SK-N-SH treated with all-trans-retinoic acid at 6 μM for 48 hours (cell line): ENCODE results near the gene ZNF76.

Experiments used
- ATAC-seq: fragments of 200-7000 bp; cut with Tn5 transposase; 3 replicates; pipeline ENCODE4 v1.9.1; 2020; ENCODE audit warnings: mild to moderate bottlenecking, moderate library complexity
- ARNTL ChIP-seq: fragments of 450-650 bp; formaldehyde crosslinking; IDR thresholded peaks from 2 replicates; pipeline ENCODE4 v1.5.0; 2020; ENCODE audit warnings: low read depth, mild to moderate bottlenecking, moderate library complexity, borderline replicate concordance
- CREB5 ChIP-seq: fragments of 250-450 bp; sonication (Bioruptor Pico); IDR thresholded peaks from 2 replicates; pipeline ENCODE4 v1.5.1; 2020; ENCODE audit warnings: low read depth, mild to moderate bottlenecking, moderate library complexity
- CSDC2 ChIP-seq: fragments of 250-450 bp; sonication (Bioruptor Pico); IDR thresholded peaks from 2 replicates; pipeline ENCODE4 v1.5.0; 2020; ENCODE audit warnings: mild to moderate bottlenecking, moderate library complexity
- ISL1 ChIP-seq: fragments of 250-450 bp; sonication (Bioruptor Pico); IDR thresholded peaks from 2 replicates; pipeline ENCODE4 v2.1.2; 2022; ENCODE audit warnings: mild to moderate bottlenecking, moderate library complexity
- OSR1 ChIP-seq: fragments of 250-450 bp; sonication (Bioruptor Pico); IDR thresholded peaks from 2 replicates; pipeline ENCODE4 v1.8.0; 2022; ENCODE audit warnings: moderate library complexity, mild to moderate bottlenecking, inconsistent platforms
- POU6F1 ChIP-seq: fragments of 250-450 bp; sonication (Bioruptor Pico); IDR thresholded peaks from 2 replicates; pipeline ENCODE4 v1.8.0; 2021; ENCODE audit warnings: low read depth, mild to moderate bottlenecking, moderate library complexity, borderline replicate concordance
- RARB ChIP-seq: fragments of 250-450 bp; sonication (Bioruptor Pico); IDR thresholded peaks from 2 replicates; pipeline ENCODE4 v1.8.0; 2021; ENCODE audit warnings: mild to moderate bottlenecking, moderate library complexity
- SNAI2 ChIP-seq: fragments of 250-450 bp; sonication (Bioruptor Pico); IDR thresholded peaks from 2 replicates; pipeline ENCODE4 v1.5.0; 2020; ENCODE audit warnings: mild to moderate bottlenecking, moderate library complexity
- TCF4 ChIP-seq: fragments of 250-450 bp; sonication (Bioruptor Pico); IDR thresholded peaks from 2 replicates; pipeline ENCODE4 v1.8.0; 2021; ENCODE audit warnings: mild to moderate bottlenecking, moderate library complexity, borderline replicate concordance
- TSHZ2 ChIP-seq: fragments of 250-450 bp; sonication (Bioruptor Pico); IDR thresholded peaks from 2 replicates; pipeline ENCODE4 v1.5.0; 2020; ENCODE audit warnings: mild to moderate bottlenecking, moderate library complexity
- ZC3H10 ChIP-seq: fragments of 250-450 bp; sonication (Bioruptor Pico); IDR thresholded peaks from 2 replicates; pipeline ENCODE4 v1.5.1; 2021; ENCODE audit warnings: mild to moderate bottlenecking, moderate library complexity
- ZFP3 ChIP-seq: fragments of 250-450 bp; sonication (Bioruptor Pico); IDR thresholded peaks from 2 replicates; pipeline ENCODE4 v1.5.0; 2020; ENCODE audit warnings: mild to moderate bottlenecking, moderate library complexity
- ZFP30 ChIP-seq: fragments of 450-650 bp; formaldehyde crosslinking; IDR thresholded peaks from 2 replicates; pipeline ENCODE4 v1.5.0; 2022; ENCODE audit warnings: mild to moderate bottlenecking, moderate library complexity
- ZNF70 ChIP-seq: fragments of 450-650 bp; formaldehyde crosslinking; IDR thresholded peaks from 2 replicates; pipeline ENCODE4 v1.5.0; 2020; ENCODE audit warnings: mild to moderate bottlenecking, moderate library complexity
- ZNF8 ChIP-seq: fragments of 450-650 bp; formaldehyde crosslinking; IDR thresholded peaks from 2 replicates; pipeline ENCODE4 v1.5.0; 2020; ENCODE audit warnings: mild to moderate bottlenecking, moderate library complexity
- TF ChIP-seq, protein P1 (sequence below): fragments of 250-450 bp; sonication (Bioruptor Pico); IDR thresholded peaks from 2 replicates; pipeline ENCODE4 v1.8.0; 2020; ENCODE audit warnings: mild to moderate bottlenecking, moderate library complexity, borderline replicate concordance
- TF ChIP-seq, protein P2 (sequence below): fragments of 250-450 bp; sonication (Bioruptor Pico); IDR thresholded peaks from 2 replicates; pipeline ENCODE4 v1.5.1; 2021; ENCODE audit warnings: mild to moderate bottlenecking, moderate library complexity

The ZNF76 gene

GRCh38 chr6:35291491-35291890 lies 32.0 kb downstream of the ZNF76 start (continued):
- TF ChIP-seq, protein P1, sequence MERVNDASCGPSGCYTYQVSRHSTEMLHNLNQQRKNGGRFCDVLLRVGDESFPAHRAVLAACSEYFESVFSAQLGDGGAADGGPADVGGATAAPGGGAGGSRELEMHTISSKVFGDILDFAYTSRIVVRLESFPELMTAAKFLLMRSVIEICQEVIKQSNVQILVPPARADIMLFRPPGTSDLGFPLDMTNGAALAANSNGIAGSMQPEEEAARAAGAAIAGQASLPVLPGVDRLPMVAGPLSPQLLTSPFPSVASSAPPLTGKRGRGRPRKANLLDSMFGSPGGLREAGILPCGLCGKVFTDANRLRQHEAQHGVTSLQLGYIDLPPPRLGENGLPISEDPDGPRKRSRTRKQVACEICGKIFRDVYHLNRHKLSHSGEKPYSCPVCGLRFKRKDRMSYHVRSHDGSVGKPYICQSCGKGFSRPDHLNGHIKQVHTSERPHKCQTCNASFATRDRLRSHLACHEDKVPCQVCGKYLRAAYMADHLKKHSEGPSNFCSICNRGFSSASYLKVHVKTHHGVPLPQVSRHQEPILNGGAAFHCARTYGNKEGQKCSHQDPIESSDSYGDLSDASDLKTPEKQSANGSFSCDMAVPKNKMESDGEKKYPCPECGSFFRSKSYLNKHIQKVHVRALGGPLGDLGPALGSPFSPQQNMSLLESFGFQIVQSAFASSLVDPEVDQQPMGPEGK (CRISPR knock-in tag), result no peak
- TF ChIP-seq ARNTL (CRISPR knock-in tag) (no peak), SNAI2 (CRISPR knock-in tag) (no peak), POU6F1 (CRISPR knock-in tag) (no peak), TCF4 (CRISPR knock-in tag) (no peak), ZFP30 (CRISPR knock-in tag) (no peak)
- TF ChIP-seq, protein P2, sequence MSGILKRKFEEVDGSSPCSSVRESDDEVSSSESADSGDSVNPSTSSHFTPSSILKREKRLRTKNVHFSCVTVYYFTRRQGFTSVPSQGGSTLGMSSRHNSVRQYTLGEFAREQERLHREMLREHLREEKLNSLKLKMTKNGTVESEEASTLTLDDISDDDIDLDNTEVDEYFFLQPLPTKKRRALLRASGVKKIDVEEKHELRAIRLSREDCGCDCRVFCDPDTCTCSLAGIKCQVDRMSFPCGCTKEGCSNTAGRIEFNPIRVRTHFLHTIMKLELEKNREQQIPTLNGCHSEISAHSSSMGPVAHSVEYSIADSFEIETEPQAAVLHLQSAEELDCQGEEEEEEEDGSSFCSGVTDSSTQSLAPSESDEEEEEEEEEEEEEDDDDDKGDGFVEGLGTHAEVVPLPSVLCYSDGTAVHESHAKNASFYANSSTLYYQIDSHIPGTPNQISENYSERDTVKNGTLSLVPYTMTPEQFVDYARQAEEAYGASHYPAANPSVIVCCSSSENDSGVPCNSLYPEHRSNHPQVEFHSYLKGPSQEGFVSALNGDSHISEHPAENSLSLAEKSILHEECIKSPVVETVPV (CRISPR knock-in tag), result no peak

- no peak for TF ChIP-seq ZNF70 (CRISPR knock-in tag)
- TF ChIP-seq TSHZ2 (CRISPR knock-in tag), result no peak
- TF ChIP-seq CSDC2, result no peak
- TF ChIP-seq ZNF8, result no peak
- no peak for ATAC-seq
Observed at GRCh38 chr6:35292494-35292893, 33.0 kb downstream of the ZNF76 start.

DNA sequence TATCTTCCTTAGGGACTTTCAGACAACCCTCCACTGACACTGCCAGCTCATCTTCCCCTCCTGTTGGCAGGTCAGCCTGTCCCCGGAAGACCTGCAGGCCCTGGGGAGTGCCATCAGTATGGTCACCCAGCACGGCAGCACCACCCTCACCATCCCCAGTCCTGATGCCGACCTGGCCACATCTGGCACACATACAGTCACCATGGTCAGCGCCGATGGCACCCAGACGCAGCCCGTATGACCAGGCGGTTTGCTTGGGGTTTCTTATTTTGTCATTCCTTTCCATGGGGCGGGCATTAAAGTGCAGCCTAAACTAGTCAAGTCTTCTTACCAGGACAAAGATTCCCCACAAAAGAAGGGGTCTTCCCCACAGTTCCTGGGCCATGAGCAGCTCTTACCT lies 34.1 kb downstream of the ZNF76 start:
- ATAC-seq, result no peak
- TF ChIP-seq OSR1 (CRISPR knock-in tag), result no peak
- TF ChIP-seq, protein P1 (CRISPR knock-in tag), result no peak
- no peak for TF ChIP-seq CREB5 (CRISPR knock-in tag)
- no peak for TF ChIP-seq POU6F1 (CRISPR knock-in tag)
- no peak for TF ChIP-seq TSHZ2 (CRISPR knock-in tag)
- TF ChIP-seq ZNF8, result no peak
- no peak for TF ChIP-seq ZNF70 (CRISPR knock-in tag)
- TF ChIP-seq ZFP3 (CRISPR knock-in tag), result no peak
- TF ChIP-seq ZC3H10 (CRISPR knock-in tag), result no peak
- no peak for TF ChIP-seq ISL1 (CRISPR knock-in tag)
- no peak for TF ChIP-seq RARB
- no peak for TF ChIP-seq SNAI2 (CRISPR knock-in tag)
